Hepatocyte (in vitro differentiated cells): Measurements from ENCODE around the gene ASB16.

ENCODE experiments used
- EZH2 ChIP-seq: fragments of 200-600 bp; sonication (generic); IDR thresholded peaks from 2 replicates; pipeline ENCODE4 v1.6.1; 2016; ENCODE audit warnings: antibody characterized with exemption, mild to moderate bottlenecking, borderline replicate concordance
- EZH2phosphoT487 ChIP-seq: fragments of 200-600 bp; sonication (generic); IDR thresholded peaks from one replicate; pipeline ENCODE4 v1.6.1; 2018; ENCODE audit warnings: antibody characterized with exemption, mild to moderate bottlenecking, low read depth, moderate library complexity; ENCODE audit not compliant: unreplicated experiment, severe bottlenecking
- TF ChIP-seq, protein P1 (sequence below): fragments of 200-600 bp; sonication (generic); IDR thresholded peaks from 2 replicates; pipeline ENCODE4 v1.5.1; 2016; ENCODE audit warnings: antibody characterized with exemption, mild to moderate bottlenecking; ENCODE audit not compliant: poor library complexity

DNA sequence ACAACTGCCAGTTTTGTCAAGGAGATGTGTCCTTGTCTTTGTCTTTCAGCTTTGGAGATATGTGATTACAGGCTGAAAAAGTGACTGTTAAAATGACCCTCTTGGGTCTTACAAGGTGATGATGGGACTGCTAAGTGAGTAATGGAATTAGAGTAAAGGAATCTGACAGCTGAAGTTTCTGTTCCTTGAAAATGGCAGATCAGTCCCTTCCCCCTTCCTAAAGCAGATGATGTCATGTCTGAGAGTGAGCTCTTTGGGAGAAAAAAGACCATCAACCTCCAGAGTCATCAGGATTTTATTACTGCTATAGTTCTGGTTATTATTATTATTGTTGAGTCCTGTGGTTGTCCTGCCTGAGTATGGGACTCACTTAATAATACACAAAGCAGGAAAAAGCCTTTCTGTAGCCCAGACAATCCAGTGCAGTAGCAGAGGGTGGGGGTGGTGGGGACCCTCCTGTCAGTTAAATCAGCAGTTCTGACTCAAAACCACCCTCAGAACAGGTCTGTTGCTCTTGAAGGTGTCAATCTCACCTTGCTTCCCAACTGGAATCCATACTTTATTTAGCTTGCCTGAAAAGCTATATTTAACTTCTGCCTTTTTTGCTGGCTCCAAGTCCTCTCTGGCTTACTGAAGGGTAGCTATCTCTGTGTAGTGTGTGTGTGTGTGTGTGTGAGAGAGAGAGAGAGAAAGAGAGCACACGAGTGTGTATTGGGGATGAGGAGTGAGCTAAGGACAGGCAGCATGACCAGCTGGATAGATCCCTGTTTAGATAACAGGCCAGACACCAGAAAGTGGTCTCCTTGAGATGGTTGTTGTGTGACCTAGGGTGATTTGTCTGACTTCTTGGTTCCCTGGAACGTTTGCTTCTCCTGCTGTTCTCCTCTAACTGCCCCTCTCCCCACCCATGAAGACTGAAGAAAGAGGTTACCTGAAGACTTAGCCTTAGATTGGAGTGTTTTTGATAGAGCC, 23.8 kb upstream of the ASB16 start:
- TF ChIP-seq, protein P1, sequence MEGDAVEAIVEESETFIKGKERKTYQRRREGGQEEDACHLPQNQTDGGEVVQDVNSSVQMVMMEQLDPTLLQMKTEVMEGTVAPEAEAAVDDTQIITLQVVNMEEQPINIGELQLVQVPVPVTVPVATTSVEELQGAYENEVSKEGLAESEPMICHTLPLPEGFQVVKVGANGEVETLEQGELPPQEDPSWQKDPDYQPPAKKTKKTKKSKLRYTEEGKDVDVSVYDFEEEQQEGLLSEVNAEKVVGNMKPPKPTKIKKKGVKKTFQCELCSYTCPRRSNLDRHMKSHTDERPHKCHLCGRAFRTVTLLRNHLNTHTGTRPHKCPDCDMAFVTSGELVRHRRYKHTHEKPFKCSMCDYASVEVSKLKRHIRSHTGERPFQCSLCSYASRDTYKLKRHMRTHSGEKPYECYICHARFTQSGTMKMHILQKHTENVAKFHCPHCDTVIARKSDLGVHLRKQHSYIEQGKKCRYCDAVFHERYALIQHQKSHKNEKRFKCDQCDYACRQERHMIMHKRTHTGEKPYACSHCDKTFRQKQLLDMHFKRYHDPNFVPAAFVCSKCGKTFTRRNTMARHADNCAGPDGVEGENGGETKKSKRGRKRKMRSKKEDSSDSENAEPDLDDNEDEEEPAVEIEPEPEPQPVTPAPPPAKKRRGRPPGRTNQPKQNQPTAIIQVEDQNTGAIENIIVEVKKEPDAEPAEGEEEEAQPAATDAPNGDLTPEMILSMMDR = no peak
- TF ChIP-seq EZH2phosphoT487 (no peak), EZH2 (no peak)
